Fibroblast of the aortic adventitia (primary cell): Measurements from ENCODE around the gene TOM1L2. TPM values are rescaled to one million over a fixed set of nuclear protein-coding genes. Genes with fewer than 3 reads are reported as not detected.

ENCODE experiments used
- DNase-seq: peaks from one replicate; pipeline ENCODE4 v3.0.0-alpha.2; 2010; ENCODE audit warnings: low read depth
- H3K4me3 ChIP-seq: 2 replicates; pipeline ENCODE4 v1.5.1; 2011; ENCODE audit warnings: low read depth, mild to moderate bottlenecking, control low read depth, low read length, moderate library complexity
- total RNA-seq: library from RNA; depleted of rRNA; stranded (reverse); fragments of >200 nt; gene quantifications from 2 replicates; pipeline ENCODE4 v1.2.3, GENCODE V29; 2012; ENCODE audit warnings: low replicate concordance
- TF ChIP-seq, protein P1 (sequence below): IDR thresholded peaks from 2 replicates; pipeline ENCODE4 v1.5.1; 2011; ENCODE audit warnings: mild to moderate bottlenecking, low read length, control low read depth, inconsistent platforms; ENCODE audit not compliant: insufficient read depth

Gene TOM1L2
- total RNA-seq, 1 donor: 40.3 TPM

DNA sequence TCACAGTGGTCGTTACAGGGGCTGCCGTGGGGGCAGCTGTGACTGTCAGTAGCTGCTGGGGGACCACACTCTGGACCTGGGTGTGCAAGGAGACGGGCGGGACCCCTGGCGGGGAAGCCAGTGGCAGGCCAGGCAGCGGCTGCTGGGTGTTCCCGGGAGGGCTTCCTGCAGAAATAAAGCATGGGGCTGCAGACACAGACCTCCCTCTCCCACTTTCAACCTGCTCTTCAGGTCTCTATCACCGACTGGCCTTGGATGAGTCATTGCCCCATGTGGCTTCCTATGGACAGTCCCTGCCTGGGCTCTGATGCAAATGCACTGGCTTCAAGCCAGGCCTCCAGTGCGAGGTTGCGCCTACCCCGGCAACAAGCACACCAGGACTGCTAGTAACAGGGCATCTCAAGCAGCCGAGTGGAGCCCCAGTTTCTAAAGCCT is 152.6 kb downstream of the TOM1L2 start:
- no peak overlapping the region for H3K4me3 ChIP-seq
- peak; percentile 81 for DNase-seq
- TF ChIP-seq, protein P1, sequence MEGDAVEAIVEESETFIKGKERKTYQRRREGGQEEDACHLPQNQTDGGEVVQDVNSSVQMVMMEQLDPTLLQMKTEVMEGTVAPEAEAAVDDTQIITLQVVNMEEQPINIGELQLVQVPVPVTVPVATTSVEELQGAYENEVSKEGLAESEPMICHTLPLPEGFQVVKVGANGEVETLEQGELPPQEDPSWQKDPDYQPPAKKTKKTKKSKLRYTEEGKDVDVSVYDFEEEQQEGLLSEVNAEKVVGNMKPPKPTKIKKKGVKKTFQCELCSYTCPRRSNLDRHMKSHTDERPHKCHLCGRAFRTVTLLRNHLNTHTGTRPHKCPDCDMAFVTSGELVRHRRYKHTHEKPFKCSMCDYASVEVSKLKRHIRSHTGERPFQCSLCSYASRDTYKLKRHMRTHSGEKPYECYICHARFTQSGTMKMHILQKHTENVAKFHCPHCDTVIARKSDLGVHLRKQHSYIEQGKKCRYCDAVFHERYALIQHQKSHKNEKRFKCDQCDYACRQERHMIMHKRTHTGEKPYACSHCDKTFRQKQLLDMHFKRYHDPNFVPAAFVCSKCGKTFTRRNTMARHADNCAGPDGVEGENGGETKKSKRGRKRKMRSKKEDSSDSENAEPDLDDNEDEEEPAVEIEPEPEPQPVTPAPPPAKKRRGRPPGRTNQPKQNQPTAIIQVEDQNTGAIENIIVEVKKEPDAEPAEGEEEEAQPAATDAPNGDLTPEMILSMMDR: no peak

DNA sequence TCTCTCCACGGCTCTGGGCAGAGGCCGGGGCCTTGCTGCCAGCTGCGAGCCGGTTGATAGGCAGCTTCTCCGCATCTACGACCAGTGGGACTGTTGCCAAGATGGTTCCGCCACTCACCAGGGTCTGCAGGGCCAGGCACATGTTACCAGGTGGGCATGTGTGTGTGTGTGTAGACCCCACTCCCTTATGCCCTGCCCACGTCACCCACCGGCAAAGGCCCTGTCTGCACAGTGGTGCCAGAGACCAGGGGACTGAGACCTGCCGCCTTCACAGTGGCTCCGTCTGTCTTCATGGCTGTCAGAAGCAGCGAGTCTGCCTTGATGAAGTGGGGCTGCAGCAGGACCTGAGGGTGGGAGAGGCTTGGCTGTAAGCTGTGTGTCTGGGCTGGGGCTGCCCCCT is 153.1 kb downstream of the TOM1L2 start:
- H3K4me3 ChIP-seq: no peak overlapping the region
- TF ChIP-seq, protein P1: no peak
- DNase-seq: no peak

DNA sequence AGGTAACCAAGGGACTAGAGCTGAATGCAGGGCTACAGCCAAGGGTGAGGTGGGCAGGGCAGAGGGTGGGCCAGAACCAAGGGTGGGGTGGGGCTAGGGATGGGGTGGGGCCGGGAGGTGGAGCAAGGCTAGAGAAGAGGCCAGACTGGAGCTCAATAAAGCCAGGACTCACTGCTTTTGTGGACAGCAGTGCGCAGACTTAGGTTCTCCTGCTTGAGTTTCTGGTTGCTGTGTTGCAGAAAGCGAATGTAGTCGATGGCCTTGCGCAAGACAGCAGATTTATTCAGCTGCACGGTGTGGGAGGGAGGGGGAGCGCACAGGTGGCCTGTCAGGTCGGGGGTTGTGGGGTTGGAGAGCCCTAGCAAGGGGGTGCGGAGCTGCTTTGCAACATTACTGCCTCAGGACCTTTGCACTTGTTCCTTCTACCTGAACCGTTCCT is 154.1 kb downstream of the TOM1L2 start:
- peak; percentile 54 for DNase-seq
- TF ChIP-seq, protein P1: no peak
- H3K4me3 ChIP-seq: no peak overlapping the region

DNA sequence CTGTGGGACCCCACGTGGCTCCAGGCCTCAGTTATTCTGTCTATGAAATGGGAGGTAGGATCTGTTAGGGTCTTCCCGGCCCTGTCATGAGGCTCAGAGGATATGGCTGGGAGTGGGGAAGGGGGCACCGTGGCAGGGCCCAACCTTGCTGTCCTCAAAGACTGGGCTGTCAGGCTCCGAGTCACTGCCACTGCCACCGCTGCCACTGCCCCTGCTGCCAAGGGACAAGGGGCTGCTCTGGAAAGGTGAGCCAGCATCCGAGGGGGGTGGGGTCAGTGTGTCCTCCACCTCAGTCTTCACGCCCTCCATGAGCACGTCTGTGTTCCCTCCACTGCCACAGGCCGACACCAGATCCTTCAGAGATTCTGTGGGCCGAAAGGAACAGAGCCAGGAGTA is 154.7 kb downstream of the TOM1L2 start:
- no peak for DNase-seq

DNA sequence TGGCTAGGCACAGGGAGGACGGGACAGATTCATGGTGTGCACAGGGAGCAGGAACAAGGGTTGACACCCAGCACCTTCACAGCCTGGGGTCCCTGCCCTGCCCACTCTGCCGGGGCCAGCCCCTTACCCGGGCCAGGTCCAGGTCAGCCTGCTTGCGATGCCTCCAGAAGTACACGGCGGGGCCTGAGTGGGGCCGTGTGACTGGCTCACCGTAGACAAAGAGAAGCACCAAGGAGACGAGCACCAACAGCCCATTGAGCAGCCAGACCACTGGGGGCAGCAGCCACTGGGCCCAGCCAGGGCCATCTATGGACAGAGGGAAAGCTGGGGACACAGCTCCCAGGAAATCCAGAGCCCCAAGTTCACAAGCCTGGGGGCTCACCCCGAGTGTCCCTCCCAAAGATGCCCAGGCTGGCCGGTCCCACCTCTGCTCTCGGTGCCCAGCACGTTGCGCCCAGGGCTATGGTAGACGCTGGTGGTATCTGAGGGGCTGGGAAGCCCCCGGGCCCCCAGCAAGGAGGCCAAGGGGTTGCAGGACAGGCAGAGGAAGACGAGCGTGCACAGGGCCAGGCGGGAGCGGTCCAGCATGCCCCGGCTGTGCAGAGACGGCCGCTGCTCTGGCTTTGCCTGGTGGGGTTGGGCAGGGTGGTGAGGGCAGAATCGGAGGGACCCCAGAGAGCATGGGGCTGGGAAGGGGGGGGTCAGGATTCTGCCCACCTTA is 155.2 kb downstream of the TOM1L2 start:
- no peak for DNase-seq
- TF ChIP-seq, protein P1: no peak
- no peak overlapping the region for H3K4me3 ChIP-seq

More for the DNA sequence above, 154.7 kb downstream of the TOM1L2 start:
- H3K4me3 ChIP-seq: no peak overlapping the region
- TF ChIP-seq, protein P1: no peak

DNA sequence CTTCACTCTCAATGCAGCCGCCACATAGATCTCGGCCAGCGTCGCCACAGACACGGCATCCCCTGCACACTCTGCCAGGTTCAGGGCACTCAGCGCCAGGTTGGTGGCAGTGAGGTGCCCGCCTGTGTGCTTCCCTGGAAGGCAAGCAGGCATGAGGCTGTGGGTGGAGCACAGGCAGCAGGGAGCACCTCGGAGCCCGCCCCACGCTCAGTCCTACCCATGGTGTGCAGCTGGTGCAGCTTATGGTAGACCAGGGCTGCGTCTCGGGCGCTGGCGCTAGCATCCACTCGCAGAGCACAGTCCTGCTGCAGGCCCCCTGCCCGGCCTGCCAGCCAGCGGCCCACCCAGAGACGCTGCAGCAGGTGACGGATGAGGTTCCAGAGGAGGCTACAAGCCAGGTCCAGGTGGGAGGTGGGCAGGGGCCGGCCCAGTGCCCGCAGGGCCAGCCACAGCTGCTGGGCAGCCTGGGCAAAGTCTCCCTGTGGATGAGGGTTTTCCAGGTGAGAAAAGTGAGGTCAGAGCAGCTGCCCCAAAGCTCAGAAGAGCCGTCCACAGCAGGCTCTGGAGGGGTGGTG is 155.9 kb downstream of the TOM1L2 start:
- TF ChIP-seq, protein P1: no peak
- no peak overlapping the region for H3K4me3 ChIP-seq
- no peak for DNase-seq
